Activated naive CD8-positive, alpha-beta T cell treated with anti-CD3 and anti-CD28 coated beads, Interleukin-2, amount 50 U/mL, for 24 hours (primary cell): ENCODE measurements around the gene CRIP2.
A peak's percentile ranks its signal among the peaks of the same experiment; 100 is the strongest.

Experiments used
- ATAC-seq: fragments of 150-1000 bp; cut with Tn5 transposase; one replicate; pipeline ENCODE4 v1.10.0; 2021
- DNase-seq: peaks from one replicate; pipeline ENCODE4 v3.0.0; 2021
- H3K27ac Mint-ChIP-seq: one replicate; pipeline ENCODE4 v1.8.0; 2021; ENCODE audit warnings: mild to moderate bottlenecking, mixed read lengths
- H3K27me3 Mint-ChIP-seq: one replicate; pipeline ENCODE4 v1.8.0; 2021; ENCODE audit warnings: mixed read lengths
- H3K36me3 Mint-ChIP-seq: one replicate; pipeline ENCODE4 v1.8.0; 2021; ENCODE audit warnings: low read depth, mixed read lengths
- H3K4me1 Mint-ChIP-seq: one replicate; pipeline ENCODE4 v1.8.0; 2021; ENCODE audit warnings: mixed read lengths
- H3K4me3 Mint-ChIP-seq: one replicate; pipeline ENCODE4 v1.8.0; 2021; ENCODE audit warnings: mild to moderate bottlenecking, moderate library complexity, mixed read lengths
- H3K9me3 Mint-ChIP-seq: one replicate; pipeline ENCODE4 v1.8.0; 2021; ENCODE audit warnings: mixed read lengths

CRIP2 gene

GRCh38 chr14:105437723-105438500, 36.7 kb upstream of the CRIP2 start:
- DNase-seq = no peak
- no peak for ATAC-seq
- Mint-ChIP-seq H3K9me3 (no peaks in the 10 kb centered on the region), H3K36me3 (peaks cover 15% of the 10 kb centered on the region), H3K4me1 (peaks cover 8% of the 10 kb centered on the region), H3K4me3 (no peak overlapping the region), H3K27ac (no peak overlapping the region), H3K27me3 (no peaks in the 10 kb centered on the region)

DNA sequence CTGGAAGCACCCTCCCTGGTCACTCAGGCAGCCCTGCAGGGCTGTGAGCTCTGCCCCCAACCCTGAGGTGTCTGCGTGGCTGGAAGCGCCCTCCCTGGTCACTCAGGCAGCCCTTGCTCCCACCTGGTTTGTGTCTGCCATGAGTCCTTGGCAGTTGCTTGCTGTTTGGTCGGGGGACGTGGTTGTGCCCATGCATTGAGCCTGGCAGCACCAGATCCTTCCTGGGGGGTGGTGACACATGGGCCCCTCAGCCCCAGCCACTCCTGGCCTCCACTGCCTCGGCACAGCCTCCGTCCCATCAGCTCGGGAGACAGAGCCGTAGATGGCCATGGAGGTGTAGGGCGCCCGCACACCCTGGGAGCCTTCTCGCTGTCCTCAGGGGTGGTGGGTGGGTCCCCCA, 35.4 kb upstream of the CRIP2 start:
- H3K27ac Mint-ChIP-seq = no peak overlapping the region
- ATAC-seq = no peak

GRCh38 chr14:105439710-105440553, 34.7 kb upstream of the CRIP2 start:
- no peaks in the 10 kb centered on the region for H3K27me3 Mint-ChIP-seq
- peaks cover 13% of the 10 kb centered on the region for H3K36me3 Mint-ChIP-seq
- ATAC-seq (no peak), DNase-seq (no peak)
- no peak overlapping the region for H3K4me3 Mint-ChIP-seq
- H3K9me3 Mint-ChIP-seq = no peaks in the 10 kb centered on the region
- H3K4me1 Mint-ChIP-seq = peaks cover 7% of the 10 kb centered on the region
- H3K27ac Mint-ChIP-seq = no peak overlapping the region

More for the DNA sequence above, 35.4 kb upstream of the CRIP2 start:
- peaks cover 8% of the 10 kb centered on the region for H3K4me1 Mint-ChIP-seq
- H3K4me3 Mint-ChIP-seq = no peak overlapping the region
- DNase-seq = no peak
- peaks cover 15% of the 10 kb centered on the region for H3K36me3 Mint-ChIP-seq
- H3K27me3 Mint-ChIP-seq = no peaks in the 10 kb centered on the region
- no peaks in the 10 kb centered on the region for H3K9me3 Mint-ChIP-seq

DNA sequence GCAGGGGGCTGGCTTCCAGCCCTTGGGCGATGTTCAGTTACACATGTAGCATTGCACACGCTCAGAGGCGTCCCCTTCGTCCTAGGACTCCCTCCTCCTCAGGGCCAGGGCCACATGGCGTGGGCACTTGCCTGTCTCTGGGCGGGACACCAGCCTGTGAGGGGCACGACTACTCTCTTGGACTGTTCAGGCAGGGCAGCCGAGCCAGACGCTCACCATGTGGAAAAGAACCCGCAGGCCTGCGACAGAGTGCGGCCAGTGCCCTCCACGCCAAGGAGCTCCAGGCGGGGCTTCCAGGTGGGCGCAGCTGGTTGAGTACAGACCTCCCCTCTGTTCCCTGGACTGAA, 34.1 kb upstream of the CRIP2 start:
- no peak overlapping the region for H3K4me3 Mint-ChIP-seq
- no peak for ATAC-seq
- H3K27ac Mint-ChIP-seq = no peak overlapping the region
- peaks cover 5% of the 10 kb centered on the region for H3K4me1 Mint-ChIP-seq
- no peaks in the 10 kb centered on the region for H3K9me3 Mint-ChIP-seq
- H3K36me3 Mint-ChIP-seq = peaks cover 10% of the 10 kb centered on the region
- no peak for DNase-seq
- H3K27me3 Mint-ChIP-seq = no peaks in the 10 kb centered on the region

GRCh38 chr14:105440992-105441391, 33.6 kb upstream of the CRIP2 start:
- H3K27me3 Mint-ChIP-seq = no peaks in the 10 kb centered on the region
- ATAC-seq = no peak
- no peak overlapping the region for H3K27ac Mint-ChIP-seq
- H3K4me1 Mint-ChIP-seq = peaks cover 2% of the 10 kb centered on the region
- no peak overlapping the region for H3K4me3 Mint-ChIP-seq
- DNase-seq = no peak
- peaks cover 8% of the 10 kb centered on the region for H3K36me3 Mint-ChIP-seq
- no peaks in the 10 kb centered on the region for H3K9me3 Mint-ChIP-seq

- H3K4me3 Mint-ChIP-seq = no peak overlapping the region
- no peak for DNase-seq
- no peak overlapping the region for H3K27ac Mint-ChIP-seq
- no peak for ATAC-seq
- peaks cover 6% of the 10 kb centered on the region for H3K36me3 Mint-ChIP-seq
- no peaks in the 10 kb centered on the region for H3K9me3 Mint-ChIP-seq
- no peaks in the 10 kb centered on the region for H3K4me1 Mint-ChIP-seq
- H3K27me3 Mint-ChIP-seq = no peaks in the 10 kb centered on the region
Measured at GRCh38 chr14:105442125-105442524, 32.5 kb upstream of the CRIP2 start.

- ATAC-seq (no peak), DNase-seq (no peak)
- peaks cover 6% of the 10 kb centered on the region for H3K36me3 Mint-ChIP-seq
- no peaks in the 10 kb centered on the region for H3K27me3 Mint-ChIP-seq
- no peaks in the 10 kb centered on the region for H3K4me1 Mint-ChIP-seq
- no peak overlapping the region for H3K4me3 Mint-ChIP-seq
- no peaks in the 10 kb centered on the region for H3K9me3 Mint-ChIP-seq
- no peak overlapping the region for H3K27ac Mint-ChIP-seq
Measured at GRCh38 chr14:105442834-105443233, 31.8 kb upstream of the CRIP2 start.

- H3K4me1 Mint-ChIP-seq = no peaks in the 10 kb centered on the region
- H3K9me3 Mint-ChIP-seq = no peaks in the 10 kb centered on the region
- H3K4me3 Mint-ChIP-seq = no peak overlapping the region
- H3K27me3 Mint-ChIP-seq = no peaks in the 10 kb centered on the region
- no peak overlapping the region for H3K27ac Mint-ChIP-seq
- no peak for ATAC-seq
- peaks cover 6% of the 10 kb centered on the region for H3K36me3 Mint-ChIP-seq
- DNase-seq = no peak
Measured at GRCh38 chr14:105444859-105445258, 29.8 kb upstream of the CRIP2 start.

GRCh38 chr14:105445290-105445689, 29.3 kb upstream of the CRIP2 start:
- Mint-ChIP-seq H3K27me3 (no peaks in the 10 kb centered on the region), H3K27ac (no peak overlapping the region), H3K4me3 (no peak overlapping the region), H3K9me3 (no peaks in the 10 kb centered on the region), H3K4me1 (no peaks in the 10 kb centered on the region), H3K36me3 (peaks cover 9% of the 10 kb centered on the region)
- ATAC-seq = no peak
- DNase-seq = no peak

DNA sequence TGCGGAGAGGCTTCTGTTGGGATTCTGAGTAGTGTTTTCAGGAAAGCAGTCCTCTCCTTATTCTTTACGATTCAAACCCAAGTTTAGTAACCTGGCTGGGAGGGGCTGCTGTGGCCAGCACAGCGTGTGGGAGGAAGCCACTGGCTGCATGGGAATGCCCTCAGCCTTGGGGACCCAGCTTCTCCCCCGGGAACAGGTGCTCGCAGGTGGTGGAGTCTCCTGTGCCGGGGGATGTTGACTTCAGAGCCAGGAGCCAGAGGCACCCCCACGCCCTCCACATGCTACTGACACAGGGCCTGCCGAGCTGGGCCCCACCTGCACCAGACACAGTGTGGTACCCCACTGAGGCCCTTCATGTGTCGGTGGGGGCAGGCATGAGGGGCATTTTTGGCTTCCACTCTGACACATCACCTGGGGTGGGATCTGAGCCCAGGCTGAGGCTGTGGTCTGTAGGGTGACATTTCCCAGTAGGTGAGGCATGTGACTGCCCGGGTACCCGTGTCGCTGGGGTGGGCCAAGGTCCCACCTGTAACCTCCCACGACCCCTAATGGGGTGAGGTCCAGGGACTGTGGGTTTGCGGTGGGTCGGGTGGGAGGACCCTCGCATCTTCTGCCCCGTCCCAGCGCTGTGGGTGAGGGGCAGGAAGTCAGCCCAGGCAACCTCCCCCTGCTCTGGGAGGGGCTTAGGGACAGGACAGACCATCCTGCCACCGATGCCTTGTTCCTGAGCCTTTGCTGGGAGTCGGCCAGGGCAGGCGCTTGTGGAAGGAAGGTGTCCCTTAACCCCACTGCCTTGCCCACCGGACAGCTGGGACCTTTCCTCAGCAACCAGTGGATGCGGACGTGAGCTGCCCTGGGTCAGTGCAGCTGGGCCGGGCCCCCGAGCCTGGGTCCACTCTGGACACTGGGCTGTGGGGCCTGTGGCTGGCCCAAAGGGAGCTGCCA, 28.4 kb upstream of the CRIP2 start:
- Mint-ChIP-seq H3K27me3 (no peaks in the 10 kb centered on the region), H3K9me3 (no peaks in the 10 kb centered on the region), H3K27ac (no peak overlapping the region), H3K36me3 (peaks cover 11% of the 10 kb centered on the region), H3K4me1 (no peaks in the 10 kb centered on the region), H3K4me3 (no peak overlapping the region)
- DNase-seq (no peak), ATAC-seq (no peak)

DNA sequence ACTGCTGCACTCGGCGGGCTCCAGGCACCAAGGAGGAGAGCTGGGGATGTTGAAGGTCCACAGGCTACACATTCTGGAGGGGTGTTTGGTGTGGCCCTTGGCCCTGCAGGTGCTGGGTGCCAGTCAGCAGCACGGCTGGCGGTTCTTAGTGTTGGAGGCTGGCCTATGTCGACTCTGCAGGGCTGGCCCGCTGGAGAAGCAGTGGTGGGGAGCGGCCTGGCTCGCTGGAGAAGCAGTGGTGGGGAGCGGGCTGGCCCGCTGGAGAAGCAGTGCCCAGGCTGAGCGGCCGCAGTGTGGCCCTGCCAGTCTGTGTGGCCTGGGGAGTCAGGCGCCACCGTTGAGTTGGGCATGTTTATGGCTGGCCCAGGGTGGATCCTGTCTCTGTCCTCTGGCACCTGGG, 27.6 kb upstream of the CRIP2 start:
- no peak for DNase-seq
- Mint-ChIP-seq H3K4me1 (no peaks in the 10 kb centered on the region), H3K27ac (no peak overlapping the region), H3K36me3 (peaks cover 10% of the 10 kb centered on the region), H3K9me3 (no peaks in the 10 kb centered on the region), H3K27me3 (no peaks in the 10 kb centered on the region), H3K4me3 (no peak overlapping the region)
- no peak for ATAC-seq

GRCh38 chr14:105447651-105448640, 26.7 kb upstream of the CRIP2 start:
- Mint-ChIP-seq H3K27me3 (no peaks in the 10 kb centered on the region), H3K4me3 (no peak overlapping the region), H3K9me3 (no peaks in the 10 kb centered on the region), H3K4me1 (no peaks in the 10 kb centered on the region), H3K27ac (no peak overlapping the region), H3K36me3 (peaks cover 16% of the 10 kb centered on the region)
- DNase-seq = no peak
- no peak for ATAC-seq

- ATAC-seq = peak; percentile 69
- peaks cover 16% of the 10 kb centered on the region for H3K36me3 Mint-ChIP-seq
- peak; percentile 69 for DNase-seq
- no peaks in the 10 kb centered on the region for H3K9me3 Mint-ChIP-seq
- H3K27ac Mint-ChIP-seq = no peak overlapping the region
- H3K4me3 Mint-ChIP-seq = no peak overlapping the region
- no peaks in the 10 kb centered on the region for H3K4me1 Mint-ChIP-seq
- no peaks in the 10 kb centered on the region for H3K27me3 Mint-ChIP-seq
Measured at GRCh38 chr14:105448706-105449111, 25.9 kb upstream of the CRIP2 start.
